H9 (cell line): ENCODE data around the gene FXYD4. TPM values are rescaled to one million over a fixed set of nuclear protein-coding genes. Genes with fewer than 3 reads are reported as not detected.

Experiments used
- DNase-seq: peaks from one replicate; pipeline ENCODE4 v3.0.0-alpha.2; 2017
- H2AFZ ChIP-seq: one replicate; pipeline ENCODE4 v1.6.1; 2013; ENCODE audit warnings: mild to moderate bottlenecking, low read length, control low read depth, moderate library complexity
- H2AK5ac ChIP-seq: 2 replicates; pipeline ENCODE4 v1.6.1; 2013; ENCODE audit warnings: low read length, control low read depth, mixed read lengths; ENCODE audit not compliant: insufficient read length
- H2BK120ac ChIP-seq: one replicate; pipeline ENCODE4 v1.6.1; 2013; ENCODE audit warnings: low read depth, mild to moderate bottlenecking, low read length, control low read depth, inconsistent platforms; ENCODE audit not compliant: poor library complexity, severe bottlenecking
- H2BK12ac ChIP-seq: 2 replicates; pipeline ENCODE4 v1.6.1; 2013; ENCODE audit warnings: low read length, control low read depth, mixed read lengths, low read depth; ENCODE audit not compliant: insufficient read length
- H2BK15ac ChIP-seq: 2 replicates; pipeline ENCODE4 v1.6.1; 2013; ENCODE audit warnings: low read depth, low read length, control low read depth
- H2BK20ac ChIP-seq: one replicate; pipeline ENCODE4 v1.6.1; 2013; ENCODE audit warnings: low read depth, mild to moderate bottlenecking, low read length, control low read depth, inconsistent platforms; ENCODE audit not compliant: poor library complexity, severe bottlenecking
- H2BK5ac ChIP-seq: 2 replicates; pipeline ENCODE4 v1.6.1; 2013; ENCODE audit warnings: low read length, control low read depth, mixed read lengths; ENCODE audit not compliant: insufficient read length
- H3K14ac ChIP-seq: 2 replicates; pipeline ENCODE4 v1.6.1; 2013; ENCODE audit warnings: low read length, control low read depth; ENCODE audit not compliant: insufficient read depth
- H3K18ac ChIP-seq: 2 replicates; pipeline ENCODE4 v1.6.1; 2013; ENCODE audit warnings: low read depth, mild to moderate bottlenecking, mixed read lengths, low read length, control low read depth; ENCODE audit not compliant: insufficient read length
- H3K23ac ChIP-seq: 2 replicates; pipeline ENCODE4 v1.6.1; 2013; ENCODE audit warnings: low read length, control low read depth, mixed read lengths, low read depth; ENCODE audit not compliant: insufficient read length
- H3K23me2 ChIP-seq: 2 replicates; pipeline ENCODE4 v1.6.1; 2013; ENCODE audit warnings: low read depth, mild to moderate bottlenecking, mixed read lengths, low read length, control low read depth; ENCODE audit not compliant: insufficient read length, poor library complexity, severe bottlenecking
- H3K27ac ChIP-seq: 2 replicates; pipeline ENCODE4 v1.5.1; 2013; ENCODE audit warnings: low read length, control low read depth, mixed read lengths, low read depth; ENCODE audit not compliant: insufficient read length
- H3K27me3 ChIP-seq: 2 replicates; pipeline ENCODE4 v1.6.1; 2013; ENCODE audit warnings: low read length, control low read depth, inconsistent platforms; ENCODE audit not compliant: insufficient read depth
- H3K4ac ChIP-seq: 2 replicates; pipeline ENCODE4 v1.6.1; 2013; ENCODE audit warnings: low read depth, mild to moderate bottlenecking, control low read depth, inconsistent platforms, low read length, moderate library complexity
- H3K4me1 ChIP-seq: 2 replicates; pipeline ENCODE4 v1.6.1; 2013; ENCODE audit warnings: low read length, control low read depth, inconsistent platforms; ENCODE audit not compliant: insufficient read depth
- H3K4me2 ChIP-seq: 2 replicates; pipeline ENCODE4 v1.6.1; 2013; ENCODE audit warnings: low read length, control low read depth, mixed read lengths; ENCODE audit not compliant: insufficient read length, insufficient read depth
- H3K56ac ChIP-seq: 2 replicates; pipeline ENCODE4 v1.6.1; 2013; ENCODE audit warnings: low read depth, mild to moderate bottlenecking, mixed read lengths, low read length, control low read depth; ENCODE audit not compliant: insufficient read length
- H3K79me1 ChIP-seq: 2 replicates; pipeline ENCODE4 v1.6.1; 2013; ENCODE audit warnings: low read depth, mild to moderate bottlenecking, moderate library complexity, low read length, control low read depth, inconsistent platforms; ENCODE audit not compliant: insufficient read depth, poor library complexity, severe bottlenecking
- H3K79me2 ChIP-seq: 2 replicates; pipeline ENCODE4 v1.6.1; 2013; ENCODE audit warnings: low read length, control low read depth, inconsistent platforms; ENCODE audit not compliant: insufficient read depth
- H3K9ac ChIP-seq: 2 replicates; pipeline ENCODE4 v1.6.1; 2013; ENCODE audit warnings: low read length, control low read depth, mixed read lengths; ENCODE audit not compliant: insufficient read length; ENCODE audit errors: extremely low read depth
- H3K9me3 ChIP-seq: one replicate; pipeline ENCODE4 v1.6.1; 2013; ENCODE audit warnings: low read depth, low read length, inconsistent platforms; ENCODE audit not compliant: control insufficient read depth
- H3T11ph ChIP-seq: one replicate; pipeline ENCODE4 v1.6.1; 2013; ENCODE audit warnings: mild to moderate bottlenecking, low read length, control low read depth, inconsistent platforms
- H4K20me1 ChIP-seq: one replicate; pipeline ENCODE4 v1.6.1; 2013; ENCODE audit not compliant: control insufficient read depth, insufficient read length, insufficient read depth
- H4K5ac ChIP-seq: 2 replicates; pipeline ENCODE4 v1.6.1; 2013; ENCODE audit warnings: low read depth, mild to moderate bottlenecking, mixed read lengths, low read length, control low read depth; ENCODE audit not compliant: insufficient read length
- H4K8ac ChIP-seq: replicated peaks from 2 replicates; pipeline ENCODE4 v1.6.1; 2013; ENCODE audit warnings: low read length, control low read depth, mixed read lengths, low read depth; ENCODE audit not compliant: insufficient read length
- H4K91ac ChIP-seq: 2 replicates; pipeline ENCODE4 v1.6.1; 2013; ENCODE audit warnings: low read depth, mild to moderate bottlenecking, moderate library complexity, mixed read lengths, low read length, control low read depth; ENCODE audit not compliant: insufficient read length
- H3K27ac Mint-ChIP-seq, 3 experiments: 2 replicates in 2 of 3; 3 replicates in 1 of 3; pipeline ENCODE4 v1.8.0; 2020 to 2021; ENCODE audit warnings: mixed read lengths in 3 of 3, mild to moderate bottlenecking in 1 of 3, moderate library complexity in 1 of 3
- H3K27me3 Mint-ChIP-seq: 2 replicates; pipeline ENCODE4 v1.8.0; 2021; ENCODE audit warnings: low read depth, mild to moderate bottlenecking, moderate library complexity, mixed read lengths
- H3K36me3 Mint-ChIP-seq, 3 experiments: 2 replicates in 2 of 3; 3 replicates in 1 of 3; pipeline ENCODE4 v1.8.0; 2020 to 2021; ENCODE audit warnings: low read depth in 3 of 3, mixed read lengths in 3 of 3; ENCODE audit not compliant: insufficient read depth in 1 of 3
- H3K4me1 Mint-ChIP-seq, 2 experiments: 2 replicates each; pipeline ENCODE4 v1.8.0; 2020; ENCODE audit warnings: mixed read lengths in 2 of 2
- H3K4me3 Mint-ChIP-seq, 2 experiments: 2 replicates in 1 of 2; 3 replicates in 1 of 2; pipeline ENCODE4 v1.8.0; 2020 to 2021; ENCODE audit warnings: mild to moderate bottlenecking in 2 of 2, mixed read lengths in 2 of 2, moderate library complexity in 1 of 2
- H3K9me3 Mint-ChIP-seq, 2 experiments: 2 replicates in 1 of 2; 3 replicates in 1 of 2; pipeline ENCODE4 v1.8.0; 2020; ENCODE audit warnings: mild to moderate bottlenecking in 2 of 2, mixed read lengths in 2 of 2, moderate library complexity in 1 of 2
- CTCF ChIP-seq: fragments of 200-600 bp; sonication (generic); conservative IDR thresholded peaks from 3 replicates; pipeline ENCODE4 v1.8.0; 2021; ENCODE audit warnings: antibody characterized with exemption, mild to moderate bottlenecking
- WGBS: extraction: QIAGEN DNeasy Blood & Tissue Kit; methylation state at CpG from one replicate; pipeline ENCODE4 v1.1.7; 2013; ENCODE audit warnings: missing lambda C conversion rate, low lambda C conversion rate, mixed read lengths; ENCODE audit not compliant: insufficient read length; ENCODE audit errors: extremely low coverage; 5-methylcytosine and 5-hydroxymethylcytosine counted together
- total RNA-seq: library from RNA; stranded (reverse); gene quantifications from 2 replicates; pipeline ENCODE4 v1.2.1, GENCODE V29; 2021

Gene FXYD4
- total RNA-seq, 1 experiment from 2014 or later, result not detected

DNA sequence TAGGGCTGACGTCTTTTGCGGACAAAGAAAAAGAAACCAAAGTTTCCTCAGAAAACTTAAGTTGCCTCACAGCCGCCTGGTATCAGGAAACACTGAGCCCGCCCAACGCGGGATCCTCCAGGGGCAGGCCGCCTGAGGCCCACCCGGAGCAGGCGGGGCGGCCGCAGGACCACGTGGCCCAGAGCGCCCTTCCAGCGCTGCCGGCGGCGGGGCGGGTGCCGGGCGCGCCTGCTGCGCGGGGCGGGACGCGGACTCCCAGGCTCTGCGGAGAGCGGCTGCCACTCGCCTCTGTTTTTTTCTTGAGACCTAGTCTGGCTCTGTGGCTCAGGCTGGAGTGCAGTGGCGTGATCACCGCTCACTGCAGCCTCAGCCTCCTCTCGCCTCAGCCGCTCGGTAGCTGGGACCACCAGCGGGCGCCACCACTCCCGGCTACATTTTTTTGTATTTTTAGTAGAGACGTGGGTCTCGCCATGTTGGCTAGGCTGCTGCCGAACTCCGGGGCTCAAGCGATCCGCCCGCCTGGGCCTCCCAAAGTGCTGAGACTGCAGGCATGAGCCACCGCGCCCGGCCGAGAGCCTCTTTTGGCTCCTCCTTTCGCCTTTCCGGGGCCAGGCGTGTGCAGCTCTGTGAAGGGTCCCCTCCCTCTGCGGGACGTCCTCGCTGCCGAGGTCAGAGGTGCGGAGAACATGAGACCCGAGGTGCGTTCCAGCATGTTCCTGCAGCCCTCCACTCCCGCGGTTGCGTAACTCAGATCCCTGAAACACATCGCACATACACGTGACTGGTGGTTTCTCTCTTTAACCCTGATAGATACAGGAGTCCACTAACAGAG is 49.1 kb downstream of the FXYD4 start:
- no peak overlapping the region for H2BK120ac ChIP-seq
- H3K27me3 ChIP-seq, result no peaks in the 10 kb centered on the region
- H3K9me3 ChIP-seq, result no peaks in the 10 kb centered on the region
- no peak overlapping the region for H2AK5ac ChIP-seq
- peak overlapping the region; percentile 48 for H3K4me2 ChIP-seq
- no peaks in the 10 kb centered on the region for H4K20me1 ChIP-seq
- peaks cover 17% of the 10 kb centered on the region for H3K27me3 Mint-ChIP-seq
- no peak overlapping the region for H3T11ph ChIP-seq
- H3K36me3 Mint-ChIP-seq, result peaks cover 0 to 9% (median 3%) of the 10 kb centered on the region in 3 experiments; a peak in 3 of 7 replicates
- no peak overlapping the region for H2BK5ac ChIP-seq
- H3K18ac ChIP-seq, result peak overlapping the region; percentile 36
- H2BK20ac ChIP-seq, result no peak overlapping the region
- no peak overlapping the region for H2BK12ac ChIP-seq
- H3K9me3 Mint-ChIP-seq, result peaks cover 3 to 13% of the 10 kb centered on the region in 2 experiments; a peak in 4 of 5 replicates
- H3K23ac ChIP-seq, result no peak overlapping the region
- H3K27ac Mint-ChIP-seq, result peak overlapping the region; percentile 60 to 91 (median 62); a peak in 4 of 7 replicates
- no peaks in the 10 kb centered on the region for H3K23me2 ChIP-seq
- no peak overlapping the region for H4K91ac ChIP-seq
- no peak overlapping the region for H3K4ac ChIP-seq
- H3K4me1 Mint-ChIP-seq, result peaks cover 6% of the 10 kb centered on the region in 2 experiments
- H3K79me1 ChIP-seq, result no peaks in the 10 kb centered on the region
- peak; percentile 42; the same call in 2 of the 3 replicates for TF ChIP-seq CTCF
- WGBS, result no CpG with 5 or more reads among the region's 63 CpGs
- H3K27ac ChIP-seq, result no peak overlapping the region
- peak overlapping the region; percentile 60; the same call in 1 of the 2 replicates for H3K14ac ChIP-seq
- H4K8ac ChIP-seq, result no peak overlapping the region
- no peak overlapping the region for H3K9ac ChIP-seq
- no peak overlapping the region for H3K56ac ChIP-seq
- H2AFZ ChIP-seq, result no peak overlapping the region
- H3K4me1 ChIP-seq, result no peaks in the 10 kb centered on the region
- H4K5ac ChIP-seq, result no peak overlapping the region
- H2BK15ac ChIP-seq, result no peak overlapping the region
- no peaks in the 10 kb centered on the region for H3K79me2 ChIP-seq
- DNase-seq, result peak; percentile 78
- peak overlapping the region; percentile 70 to 76 for H3K4me3 Mint-ChIP-seq
